ENCODE data around the gene CABLES1. TPM values are rescaled to one million over a fixed set of nuclear protein-coding genes. Genes with fewer than 3 reads are reported as not detected.
"Not testable (repeated sequence)": the region's sequence is repeated elsewhere in the genome, so short reads cannot be mapped to it uniquely, and the experiment has no call there.

CABLES1 gene, protein sequence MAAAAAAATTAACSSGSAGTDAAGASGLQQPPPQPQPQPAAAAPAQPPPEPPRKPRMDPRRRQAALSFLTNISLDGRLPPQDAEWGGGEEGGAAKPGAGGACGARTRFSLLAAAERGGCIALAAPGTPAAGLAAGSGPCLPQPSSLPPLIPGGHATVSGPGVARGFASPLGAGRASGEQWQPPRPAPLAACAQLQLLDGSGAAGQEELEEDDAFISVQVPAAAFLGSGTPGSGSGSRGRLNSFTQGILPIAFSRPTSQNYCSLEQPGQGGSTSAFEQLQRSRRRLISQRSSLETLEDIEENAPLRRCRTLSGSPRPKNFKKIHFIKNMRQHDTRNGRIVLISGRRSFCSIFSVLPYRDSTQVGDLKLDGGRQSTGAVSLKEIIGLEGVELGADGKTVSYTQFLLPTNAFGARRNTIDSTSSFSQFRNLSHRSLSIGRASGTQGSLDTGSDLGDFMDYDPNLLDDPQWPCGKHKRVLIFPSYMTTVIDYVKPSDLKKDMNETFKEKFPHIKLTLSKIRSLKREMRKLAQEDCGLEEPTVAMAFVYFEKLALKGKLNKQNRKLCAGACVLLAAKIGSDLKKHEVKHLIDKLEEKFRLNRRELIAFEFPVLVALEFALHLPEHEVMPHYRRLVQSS
- 0.76 and 1.3 TPM in 2 replicates for total RNA-seq (2012; rRNA removed)

DNA sequence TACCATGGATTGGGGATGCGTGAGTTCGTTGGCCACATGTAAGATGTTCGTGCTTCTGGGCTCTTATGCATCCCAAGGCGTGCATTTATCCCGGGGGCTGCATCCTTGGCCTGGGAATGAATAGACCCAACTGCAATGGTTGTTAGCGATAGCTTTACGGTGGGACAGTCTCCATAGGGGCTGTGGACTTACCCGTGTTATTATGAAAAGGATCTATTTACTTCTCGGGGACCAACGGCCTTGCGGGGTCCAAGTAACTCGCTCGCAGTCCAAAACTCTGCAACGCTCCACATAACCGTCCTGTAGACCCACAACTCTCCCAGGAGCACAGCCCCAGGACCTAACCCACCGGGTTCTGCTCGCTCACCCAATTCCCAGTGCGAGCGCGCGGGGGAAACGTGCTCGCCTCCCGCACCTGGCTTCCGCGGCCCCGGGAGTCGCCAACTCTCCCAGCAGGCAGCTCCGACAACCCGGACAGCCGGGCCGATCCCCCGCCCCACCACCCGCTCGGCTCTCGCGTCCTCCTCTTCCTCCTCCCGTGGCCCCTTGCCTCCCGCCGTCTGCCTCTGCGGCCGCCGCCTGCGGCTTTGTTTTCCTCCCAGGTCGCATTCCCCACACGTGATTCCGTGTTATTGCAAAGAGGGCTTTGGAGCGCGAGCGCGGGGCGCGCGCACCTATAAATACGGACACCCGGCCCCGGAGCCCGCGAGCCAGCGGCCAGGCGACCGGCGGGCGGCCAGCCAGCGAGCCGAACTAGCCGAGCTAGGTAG, at the start of gene CABLES1:
CABLES1 (plus strand) TSS at position 706 of the 770 bp plus-strand sequence. CDS start 278 bp downstream, outside the sequence.
- Histone ChIP-seq H3K4me3 (ENCODE audit: low read length) (peak within 1 kb of the TSS; percentile 76), H3K27me3 (ENCODE audit: control insufficient read depth, insufficient read depth, low read length) (peaks cover 21% of the 10 kb centered on the region), H3K9me3 (replicated peaks; ENCODE audit: low read length) (no peaks in the 10 kb centered on the region), H3K36me3 (ENCODE audit: insufficient read depth, low read length) (no peaks in the 10 kb centered on the region), H3K9ac (ENCODE audit: low read depth, low read length) (peak within 1 kb of the TSS; percentile 74), H3K4me1 (ENCODE audit: control insufficient read depth, insufficient read depth, low read length) (peaks cover 7% of the 10 kb centered on the region), H3K4me2 (ENCODE audit: low read length) (peak within 1 kb of the TSS; percentile 92)

GRCh38 chr18:23087352-23087751, 47.9 kb upstream of the CABLES1 start:
- no peaks in the 10 kb centered on the region for H3K36me3 ChIP-seq (ENCODE audit: insufficient read depth, low read length)
- H3K4me1 ChIP-seq (ENCODE audit: control insufficient read depth, insufficient read depth, low read length): peaks cover 7% of the 10 kb centered on the region
- no peak overlapping the region for H3K9ac ChIP-seq (ENCODE audit: low read depth, low read length)
- H3K4me2 ChIP-seq (ENCODE audit: low read length): no peak overlapping the region
- peaks cover 4% of the 10 kb centered on the region for H3K27me3 ChIP-seq (ENCODE audit: control insufficient read depth, insufficient read depth, low read length)
- H3K9me3 ChIP-seq (replicated peaks; ENCODE audit: low read length): no peaks in the 10 kb centered on the region
- H3K4me3 ChIP-seq (ENCODE audit: low read length): no peak overlapping the region

- no peak overlapping the region for H3K4me2 ChIP-seq (ENCODE audit: low read length)
- no peak overlapping the region for H3K9ac ChIP-seq (ENCODE audit: low read depth, low read length)
- H3K4me1 ChIP-seq (ENCODE audit: control insufficient read depth, insufficient read depth, low read length): peaks cover 7% of the 10 kb centered on the region
- no peak overlapping the region for H3K4me3 ChIP-seq (ENCODE audit: low read length)
- H3K9me3 ChIP-seq (replicated peaks; ENCODE audit: low read length): no peaks in the 10 kb centered on the region
- peaks cover 4% of the 10 kb centered on the region for H3K27me3 ChIP-seq (ENCODE audit: control insufficient read depth, insufficient read depth, low read length)
- no peaks in the 10 kb centered on the region for H3K36me3 ChIP-seq (ENCODE audit: insufficient read depth, low read length)
Measured at GRCh38 chr18:23088310-23088709, 47.0 kb upstream of the CABLES1 start.

GRCh38 chr18:23091017-23091993, 44.0 kb upstream of the CABLES1 start:
- peaks cover 21% of the 10 kb centered on the region for H3K27me3 ChIP-seq (ENCODE audit: control insufficient read depth, insufficient read depth, low read length)
- not testable (repeated sequence) for H3K4me3 ChIP-seq (ENCODE audit: low read length); H3K9ac ChIP-seq (ENCODE audit: low read depth, low read length); H3K36me3 ChIP-seq (ENCODE audit: insufficient read depth, low read length); H3K4me2 ChIP-seq (ENCODE audit: low read length); H3K9me3 ChIP-seq (replicated peaks; ENCODE audit: low read length); H3K4me1 ChIP-seq (ENCODE audit: control insufficient read depth, insufficient read depth, low read length)

- H3K4me1 ChIP-seq (ENCODE audit: control insufficient read depth, insufficient read depth, low read length): peaks cover 7% of the 10 kb centered on the region
- H3K9me3 ChIP-seq (replicated peaks; ENCODE audit: low read length): no peaks in the 10 kb centered on the region
- peaks cover 24% of the 10 kb centered on the region for H3K27me3 ChIP-seq (ENCODE audit: control insufficient read depth, insufficient read depth, low read length)
- H3K4me2 ChIP-seq (ENCODE audit: low read length): no peak overlapping the region
- H3K36me3 ChIP-seq (ENCODE audit: insufficient read depth, low read length): no peaks in the 10 kb centered on the region
- H3K4me3 ChIP-seq (ENCODE audit: low read length): no peak overlapping the region
- H3K9ac ChIP-seq (ENCODE audit: low read depth, low read length): no peak overlapping the region
Measured at GRCh38 chr18:23092121-23092520, 43.2 kb upstream of the CABLES1 start.

- not testable (repeated sequence) for H3K4me2 ChIP-seq (ENCODE audit: low read length); H3K36me3 ChIP-seq (ENCODE audit: insufficient read depth, low read length); H3K4me1 ChIP-seq (ENCODE audit: control insufficient read depth, insufficient read depth, low read length)
Measured at GRCh38 chr18:23093130-23093529, 42.2 kb upstream of the CABLES1 start.

DNA sequence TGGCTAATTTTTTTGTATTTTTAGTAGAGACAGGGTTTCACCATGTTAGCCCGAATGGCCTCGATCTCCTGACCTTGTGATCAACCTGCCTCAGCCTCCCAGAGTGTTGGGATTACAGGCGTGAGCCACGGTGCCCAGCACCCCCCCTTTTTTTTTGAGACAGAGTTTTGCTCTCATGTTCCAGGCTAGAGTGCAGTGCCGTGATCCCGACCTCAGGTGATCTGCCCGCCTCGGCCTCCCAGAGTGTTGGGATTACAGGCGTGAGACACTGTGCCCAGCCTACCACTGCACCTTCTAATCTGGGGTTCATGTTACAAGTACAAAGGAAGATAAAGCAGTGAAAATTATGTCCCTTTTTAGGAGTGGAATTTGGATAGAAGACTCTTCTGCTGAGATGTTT, 41.5 kb upstream of the CABLES1 start:
- no peak overlapping the region for H3K4me3 ChIP-seq (ENCODE audit: low read length)
- no peaks in the 10 kb centered on the region for H3K36me3 ChIP-seq (ENCODE audit: insufficient read depth, low read length)
- no peak overlapping the region for H3K4me2 ChIP-seq (ENCODE audit: low read length)
- H3K27me3 ChIP-seq (ENCODE audit: control insufficient read depth, insufficient read depth, low read length): peaks cover 24% of the 10 kb centered on the region
- H3K9ac ChIP-seq (ENCODE audit: low read depth, low read length): no peak overlapping the region
- H3K4me1 ChIP-seq (ENCODE audit: control insufficient read depth, insufficient read depth, low read length): peaks cover 7% of the 10 kb centered on the region
- H3K9me3 ChIP-seq (replicated peaks; ENCODE audit: low read length): no peaks in the 10 kb centered on the region

More at GRCh38 chr18:23093130-23093529, 42.2 kb upstream of the CABLES1 start:
- not testable (repeated sequence) for H3K9ac ChIP-seq (ENCODE audit: low read depth, low read length); H3K9me3 ChIP-seq (replicated peaks; ENCODE audit: low read length); H3K4me3 ChIP-seq (ENCODE audit: low read length)
- H3K27me3 ChIP-seq (ENCODE audit: control insufficient read depth, insufficient read depth, low read length): peaks cover 24% of the 10 kb centered on the region

GRCh38 chr18:23094411-23095190, 40.7 kb upstream of the CABLES1 start:
- Histone ChIP-seq H3K4me1 (ENCODE audit: control insufficient read depth, insufficient read depth, low read length) (peaks cover 10% of the 10 kb centered on the region), H3K9ac (ENCODE audit: low read depth, low read length) (no peak overlapping the region), H3K4me3 (ENCODE audit: low read length) (no peak overlapping the region), H3K36me3 (ENCODE audit: insufficient read depth, low read length) (no peaks in the 10 kb centered on the region), H3K9me3 (replicated peaks; ENCODE audit: low read length) (no peaks in the 10 kb centered on the region), H3K4me2 (ENCODE audit: low read length) (peak overlapping the region; percentile 17), H3K27me3 (ENCODE audit: control insufficient read depth, insufficient read depth, low read length) (peaks cover 24% of the 10 kb centered on the region)

DNA sequence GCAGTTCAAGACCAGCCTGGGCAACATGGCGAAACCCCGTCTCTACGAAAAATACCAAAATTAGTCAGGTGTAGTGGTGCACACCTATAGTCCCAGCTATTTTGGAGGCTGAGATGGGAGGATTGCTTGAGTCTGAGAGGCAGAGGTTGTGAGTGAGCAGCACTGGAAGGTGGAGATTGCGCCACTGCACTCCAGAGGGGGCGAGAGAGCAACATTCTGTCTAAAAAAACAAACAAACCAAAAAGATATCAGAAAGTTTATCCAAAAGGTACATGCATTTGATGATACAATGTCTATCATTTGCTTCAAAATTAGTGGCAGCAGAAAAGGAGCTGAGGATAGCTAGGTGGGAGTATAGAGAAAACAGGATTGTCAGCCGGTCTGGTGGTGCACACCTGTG, 39.8 kb upstream of the CABLES1 start:
- Histone ChIP-seq H3K27me3 (ENCODE audit: control insufficient read depth, insufficient read depth, low read length) (peaks cover 24% of the 10 kb centered on the region), H3K4me1 (ENCODE audit: control insufficient read depth, insufficient read depth, low read length) (peaks cover 13% of the 10 kb centered on the region), H3K9me3 (replicated peaks; ENCODE audit: low read length) (no peaks in the 10 kb centered on the region), H3K4me3 (ENCODE audit: low read length) (no peak overlapping the region), H3K4me2 (ENCODE audit: low read length) (no peak overlapping the region), H3K36me3 (ENCODE audit: insufficient read depth, low read length) (no peaks in the 10 kb centered on the region), H3K9ac (ENCODE audit: low read depth, low read length) (no peak overlapping the region)

- not testable (repeated sequence) for H3K4me2 ChIP-seq (ENCODE audit: low read length); H3K9me3 ChIP-seq (replicated peaks; ENCODE audit: low read length); H3K4me3 ChIP-seq (ENCODE audit: low read length); H3K9ac ChIP-seq (ENCODE audit: low read depth, low read length); H3K4me1 ChIP-seq (ENCODE audit: control insufficient read depth, insufficient read depth, low read length); H3K36me3 ChIP-seq (ENCODE audit: insufficient read depth, low read length)
- H3K27me3 ChIP-seq (ENCODE audit: control insufficient read depth, insufficient read depth, low read length): peaks cover 24% of the 10 kb centered on the region
Measured at GRCh38 chr18:23097016-23097415, 38.3 kb upstream of the CABLES1 start.

Data from skeletal muscle satellite cell (primary cell).